Aorta (tissue), 5 donors: ENCODE data around the gene CLIC3. TPM values are rescaled to one million over a fixed set of nuclear protein-coding genes. Genes with fewer than 3 reads are reported as not detected.
"Not testable (repeated sequence)": the region's sequence is repeated elsewhere in the genome, so short reads cannot be mapped to it uniquely, and the experiment has no call there.

ENCODE experiments used
- ATAC-seq: fragments of 200-7000 bp; cut with Tn5 transposase; one replicate; pipeline ENCODE4 v1.9.1; 2022; ENCODE audit warnings: moderate library complexity; ENCODE audit not compliant: low FRiP score
- DNase-seq, 2 donors: peaks; one replicate each; pipeline ENCODE4 v3.0.0-alpha.2; 2020
- H3K27ac ChIP-seq, 2 donors: one replicate each; pipeline ENCODE4 v1.5.1; 2013; ENCODE audit warnings: low read length in 2 of 2, mild to moderate bottlenecking in 2 of 2, moderate library complexity in 2 of 2, control low read depth in 1 of 2, inconsistent platforms in 1 of 2, low read depth in 1 of 2
- H3K27me3 ChIP-seq, 2 donors: one replicate each; pipeline ENCODE4 v1.6.1; 2013; ENCODE audit warnings: control low read depth in 1 of 2, low read length in 1 of 2, mild to moderate bottlenecking in 1 of 2, moderate library complexity in 1 of 2; ENCODE audit not compliant: insufficient read depth in 2 of 2, control insufficient read depth in 1 of 2
- H3K36me3 ChIP-seq, 2 donors: one replicate each; pipeline ENCODE4 v1.6.1; 2013; ENCODE audit warnings: control low read depth in 1 of 2, low read length in 1 of 2, mild to moderate bottlenecking in 1 of 2; ENCODE audit not compliant: insufficient read depth in 2 of 2, control insufficient read depth in 1 of 2
- H3K4me1 ChIP-seq, 2 donors: one replicate each; pipeline ENCODE4 v1.6.1; 2013; ENCODE audit warnings: low read length in 2 of 2, control low read depth in 1 of 2, mild to moderate bottlenecking in 1 of 2, moderate library complexity in 1 of 2; ENCODE audit not compliant: insufficient read depth in 2 of 2, control insufficient read depth in 1 of 2
- H3K4me3 ChIP-seq, 2 donors: one replicate each; pipeline ENCODE4 v1.5.1; 2013; ENCODE audit warnings: low read length in 2 of 2, control low read depth in 1 of 2, mild to moderate bottlenecking in 1 of 2
- H3K9me3 ChIP-seq: one replicate; pipeline ENCODE4 v1.6.1; 2013; ENCODE audit warnings: mild to moderate bottlenecking, low read length; ENCODE audit not compliant: control insufficient read depth
- WGBS, 2 donors: extraction: QIAGEN DNeasy Blood & Tissue Kit; methylation state at CpG; one replicate each; pipeline ENCODE4 v1.1.7; 2013; 5-methylcytosine and 5-hydroxymethylcytosine counted together
- intact Hi-C, 2 donors: fragments of 100-400 bp; cut with DNase I; formaldehyde crosslinking; loops; one replicate each; pipeline versions ENCODE4 v1.14.2 to v1.15.0; 2022
- polyA plus RNA-seq, 2 donors: library from polyadenylated mRNA; stranded (reverse); fragments of 200-250 nt; gene quantifications; one replicate each; pipeline ENCODE4 v1.2.3, GENCODE V29; 2013
- total RNA-seq, 2 donors: library from RNA; stranded (reverse); fragmentation: NEBNext Ultra II Directional; extraction: Animal tissue kit (Norgen Biotek cat#: 25700); gene quantifications; one replicate each; pipeline ENCODE4 v1.2.1, GENCODE V29; 2021
- donor health status: healthy with polysubstance abuse.
- donor health status: Bipolar disorder and iron deficiency.
- donor health status: DM: no; HTN: no; CAD: no.
- donor health status: DM: no; HTN: no; CAD: no.
- donor health status: DM: yes; HTN: yes; CAD: no.

CLIC3 gene
- total and polyA plus RNA-seq, 4 donors = 1.6 to 7.0 (median 5.3) TPM

DNA sequence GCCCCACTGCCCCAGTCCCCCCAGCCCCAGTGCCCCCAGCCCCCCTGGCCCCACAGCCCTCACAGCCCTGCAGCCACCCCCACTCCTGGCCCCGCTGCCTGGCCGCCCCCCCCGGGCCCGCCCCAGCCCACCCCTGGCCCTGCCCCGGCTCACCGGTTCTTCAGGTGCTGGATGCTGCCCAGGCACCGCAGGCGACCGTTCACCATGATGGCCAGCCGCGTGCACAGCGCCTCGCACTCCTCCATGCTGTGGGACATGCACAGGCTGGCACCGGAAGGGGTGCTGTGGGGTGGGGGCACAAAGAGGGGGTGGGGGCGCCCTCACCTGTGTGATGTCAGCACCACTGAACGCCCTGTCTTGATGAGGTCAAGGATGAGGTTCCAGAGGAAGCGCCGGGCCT, 12.8 kb upstream of the CLIC3 start:
- Histone ChIP-seq H3K4me3 (no peak overlapping the region), H3K9me3 (no peaks in the 10 kb centered on the region), H3K4me1 (no peaks in the 10 kb centered on the region), H3K27me3 (no peaks in the 10 kb centered on the region), H3K27ac (no peak overlapping the region), H3K36me3 (no peaks in the 10 kb centered on the region)
- no peak for DNase-seq
- ATAC-seq = no peak
- intact Hi-C loops = no loop called here
- 91 to 92% methylated on average over 14 to 18 of the region's 18 CpGs for WGBS, 2 donors

DNA sequence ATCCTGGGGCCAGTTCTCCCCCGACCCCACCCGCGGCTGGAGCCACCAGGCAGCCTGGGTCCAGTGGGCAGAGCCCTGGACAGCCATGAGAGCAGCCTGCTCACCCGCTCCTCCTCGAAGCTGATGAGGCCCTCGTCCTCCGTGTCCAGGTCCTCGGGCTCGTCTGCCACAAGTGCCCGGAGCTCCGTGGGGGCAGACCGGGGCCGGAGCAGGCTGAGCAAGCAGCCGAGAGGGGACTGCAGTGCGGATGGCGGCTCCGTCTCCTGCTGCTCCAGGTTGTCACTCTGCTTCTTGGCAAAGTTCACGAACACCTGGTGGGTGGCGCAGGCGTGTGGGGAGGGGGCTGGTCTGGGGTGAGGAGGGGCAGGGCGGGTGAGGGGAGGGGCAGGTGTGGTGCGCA, 11.9 kb upstream of the CLIC3 start:
- Histone ChIP-seq H3K36me3 (no peaks in the 10 kb centered on the region), H3K27me3 (no peaks in the 10 kb centered on the region), H3K4me1 (no peaks in the 10 kb centered on the region), H3K27ac (no peak overlapping the region), H3K9me3 (no peaks in the 10 kb centered on the region), H3K4me3 (no peak overlapping the region)
- ATAC-seq = no peak
- intact Hi-C loops = no loop called here
- DNase-seq = no peak
- 82 to 86% methylated on average over 22 of the region's 22 CpGs for WGBS, 2 donors

DNA sequence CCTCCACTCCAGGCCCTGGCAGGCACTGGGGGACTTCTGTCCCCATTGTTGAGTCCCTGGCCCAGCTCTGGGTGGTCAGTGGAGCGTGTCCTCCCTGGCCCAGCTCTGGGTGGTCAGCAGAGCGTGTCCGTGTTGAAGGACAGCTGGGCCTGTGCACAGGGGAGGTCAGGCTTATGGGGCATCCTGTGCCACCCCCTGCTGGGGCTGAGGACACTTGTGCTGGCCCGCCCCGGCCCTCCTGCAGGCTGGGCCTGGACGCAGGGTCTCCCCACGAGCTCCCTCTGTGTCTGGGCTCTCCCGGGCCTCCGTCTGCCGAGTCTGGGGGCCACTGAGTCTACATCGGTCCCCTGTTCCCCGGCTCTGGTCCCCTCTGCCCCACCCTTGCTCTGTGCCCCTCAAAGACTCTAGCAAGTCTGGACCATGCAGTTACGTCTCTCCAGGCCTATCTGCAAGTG, 11.5 kb upstream of the CLIC3 start:
- no peak overlapping the region for H3K27ac ChIP-seq
- ATAC-seq (peak; percentile 20), DNase-seq (no peak)
- no peaks in the 10 kb centered on the region for H3K9me3 ChIP-seq
- H3K4me1 ChIP-seq = no peaks in the 10 kb centered on the region
- H3K36me3 ChIP-seq = no peaks in the 10 kb centered on the region
- no peak overlapping the region for H3K4me3 ChIP-seq
- no peaks in the 10 kb centered on the region for H3K27me3 ChIP-seq
- intact Hi-C loops = no loop called here
- 87 to 91% methylated on average over 13 of the region's 13 CpGs for WGBS, 2 donors

DNA sequence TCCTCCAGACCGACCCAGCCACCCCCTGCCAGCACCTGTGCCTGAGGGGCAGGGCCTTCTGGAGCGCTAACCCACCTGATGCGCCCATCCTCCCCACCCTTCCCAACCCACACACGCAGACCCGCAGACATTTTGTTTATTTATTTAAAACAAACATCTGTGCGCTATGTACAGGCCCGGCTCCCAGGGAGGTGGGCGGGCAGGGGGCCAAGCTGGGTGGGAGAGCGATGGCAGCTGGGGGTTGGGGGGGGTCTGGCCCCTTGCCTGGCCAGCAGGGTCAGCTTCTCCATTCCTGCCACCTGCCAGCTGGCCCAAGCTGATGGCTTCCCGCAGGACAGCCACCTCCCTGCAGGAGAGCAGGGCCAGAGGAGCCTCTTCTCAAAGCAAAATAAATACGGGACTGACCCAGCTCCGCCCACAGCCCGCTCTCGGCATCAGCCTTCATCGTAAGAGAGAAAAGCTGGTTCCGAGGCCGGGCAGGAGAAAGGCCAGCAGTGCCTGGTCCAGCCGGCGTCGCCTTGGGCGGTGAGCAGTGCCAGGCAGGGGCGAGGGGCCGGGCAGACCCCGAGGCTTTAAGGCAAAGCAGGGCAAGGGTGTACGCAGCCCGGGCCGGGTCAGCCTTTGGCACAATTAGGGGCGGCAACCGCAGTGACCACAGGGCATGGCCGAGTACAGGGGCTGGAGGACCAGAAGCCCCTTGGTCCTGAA, 10.9 kb upstream of the CLIC3 start:
- Histone ChIP-seq H3K4me3 (no peak overlapping the region), H3K36me3 (no peaks in the 10 kb centered on the region), H3K9me3 (no peaks in the 10 kb centered on the region), H3K27ac (no peak overlapping the region), H3K27me3 (no peaks in the 10 kb centered on the region), H3K4me1 (no peaks in the 10 kb centered on the region)
- intact Hi-C loops = no loop called here
- WGBS, 2 donors = 65 to 67% methylated on average over 29 to 30 of the region's 30 CpGs
- ATAC-seq (no peak), DNase-seq (no peak)

DNA sequence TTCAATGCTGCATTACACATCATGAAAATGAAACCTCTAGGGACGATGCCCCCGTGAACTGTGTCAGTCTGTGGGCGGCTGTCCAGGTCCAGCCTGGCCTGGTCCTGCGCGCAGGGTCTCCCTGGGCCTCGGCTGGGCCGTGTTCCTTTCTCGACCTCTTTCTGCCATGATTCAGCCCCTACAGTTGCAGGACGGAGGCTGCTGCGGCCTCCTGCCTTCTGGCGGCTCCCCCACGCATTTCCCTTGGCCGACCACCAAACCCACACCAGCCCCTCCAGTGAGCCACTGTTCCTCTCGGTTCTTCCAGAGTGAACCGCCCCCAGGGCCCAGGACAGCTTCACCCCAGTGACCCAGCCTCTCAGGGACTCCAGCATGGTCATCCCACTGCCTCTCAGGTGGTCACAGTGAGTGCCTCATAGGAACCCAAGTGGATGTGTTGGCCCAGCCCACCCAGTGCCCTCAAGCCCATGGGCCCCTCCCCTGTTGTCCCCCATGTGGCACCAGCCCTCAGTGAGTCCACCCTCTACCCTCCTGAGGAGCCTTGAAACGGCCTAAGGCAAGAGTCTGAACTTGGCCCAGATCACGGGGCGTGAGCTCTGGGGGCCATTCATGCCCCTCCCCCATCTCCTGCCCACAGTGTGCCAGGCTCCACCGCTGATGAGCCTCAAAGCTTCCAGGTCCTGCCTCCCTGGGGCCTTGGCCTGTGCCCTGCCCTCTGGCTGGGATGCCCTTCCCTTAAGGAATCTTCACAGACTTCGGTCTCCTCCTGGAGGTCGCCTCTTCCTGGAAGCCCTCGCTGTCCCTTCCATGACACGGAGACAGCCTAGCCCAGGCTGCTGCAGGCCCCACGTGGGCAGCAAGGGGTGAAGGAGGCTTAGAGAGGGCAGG, 10.0 kb upstream of the CLIC3 start:
- no peaks in the 10 kb centered on the region for H3K4me1 ChIP-seq

DNA sequence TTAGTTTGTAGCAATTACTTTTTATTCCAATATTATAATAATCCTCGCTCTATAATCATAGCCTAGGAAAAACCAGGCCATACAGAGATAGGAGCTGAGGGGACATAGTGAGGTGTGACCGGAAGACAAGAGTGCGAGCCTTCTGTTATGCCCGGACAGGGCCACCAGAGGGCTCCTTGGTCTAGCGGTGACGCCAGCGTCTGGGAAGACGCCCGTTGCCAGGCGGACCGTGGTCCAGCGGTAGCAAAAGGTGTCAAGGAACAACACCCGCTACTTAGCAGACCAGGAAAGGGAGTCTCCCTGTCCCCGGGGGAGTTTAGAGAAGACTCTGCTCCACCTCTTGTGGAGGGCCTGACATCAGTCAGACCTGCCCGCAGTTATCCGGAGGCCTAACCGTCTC, 7.9 kb upstream of the CLIC3 start:
- WGBS, 2 donors = 40 to 42% methylated on average over 17 of the region's 17 CpGs
- ATAC-seq, H3K4me3 ChIP-seq, DNase-seq, intact Hi-C loops, H3K9me3 ChIP-seq, H3K27ac ChIP-seq, H3K27me3 ChIP-seq, H3K36me3 ChIP-seq, H3K4me1 ChIP-seq: not testable (repeated sequence)

More for the DNA sequence above, 10.0 kb upstream of the CLIC3 start:
- no peak overlapping the region for H3K27ac ChIP-seq
- WGBS, 2 donors = 79 to 84% methylated on average over 24 of the region's 24 CpGs
- no peaks in the 10 kb centered on the region for H3K9me3 ChIP-seq
- DNase-seq = no peak
- H3K36me3 ChIP-seq = no peaks in the 10 kb centered on the region
- intact Hi-C loops = no loop called here
- H3K4me3 ChIP-seq = no peak overlapping the region
- H3K27me3 ChIP-seq = no peaks in the 10 kb centered on the region
- ATAC-seq = no peak

DNA sequence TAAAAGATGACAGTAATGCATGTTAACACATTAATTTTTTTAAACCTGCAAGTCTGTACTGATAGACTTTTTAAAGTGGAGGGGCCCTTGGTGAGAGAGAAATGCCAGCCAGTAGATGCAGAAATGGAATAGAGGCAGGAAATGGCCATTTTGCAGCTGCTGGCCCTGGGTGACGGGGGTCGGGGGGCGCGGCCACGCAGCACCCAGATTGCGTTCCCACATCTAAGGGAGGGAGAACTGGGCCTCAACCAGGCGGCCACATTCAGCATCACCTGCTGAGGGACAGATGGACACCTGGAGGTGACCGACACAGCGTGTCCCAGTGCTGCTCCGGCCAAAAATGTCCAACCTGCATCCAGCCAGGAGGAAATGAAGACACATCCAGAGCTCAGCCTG, 6.3 kb upstream of the CLIC3 start:
- Histone ChIP-seq H3K36me3 (no peaks in the 10 kb centered on the region), H3K9me3 (no peaks in the 10 kb centered on the region), H3K27me3 (no peaks in the 10 kb centered on the region), H3K4me3 (no peak overlapping the region), H3K4me1 (no peaks in the 10 kb centered on the region), H3K27ac (no peak overlapping the region)
- no peak for ATAC-seq
- 83 to 89% methylated on average over 10 of the region's 10 CpGs for WGBS, 2 donors
- intact Hi-C loops = no loop called here
- no peak for DNase-seq

DNA sequence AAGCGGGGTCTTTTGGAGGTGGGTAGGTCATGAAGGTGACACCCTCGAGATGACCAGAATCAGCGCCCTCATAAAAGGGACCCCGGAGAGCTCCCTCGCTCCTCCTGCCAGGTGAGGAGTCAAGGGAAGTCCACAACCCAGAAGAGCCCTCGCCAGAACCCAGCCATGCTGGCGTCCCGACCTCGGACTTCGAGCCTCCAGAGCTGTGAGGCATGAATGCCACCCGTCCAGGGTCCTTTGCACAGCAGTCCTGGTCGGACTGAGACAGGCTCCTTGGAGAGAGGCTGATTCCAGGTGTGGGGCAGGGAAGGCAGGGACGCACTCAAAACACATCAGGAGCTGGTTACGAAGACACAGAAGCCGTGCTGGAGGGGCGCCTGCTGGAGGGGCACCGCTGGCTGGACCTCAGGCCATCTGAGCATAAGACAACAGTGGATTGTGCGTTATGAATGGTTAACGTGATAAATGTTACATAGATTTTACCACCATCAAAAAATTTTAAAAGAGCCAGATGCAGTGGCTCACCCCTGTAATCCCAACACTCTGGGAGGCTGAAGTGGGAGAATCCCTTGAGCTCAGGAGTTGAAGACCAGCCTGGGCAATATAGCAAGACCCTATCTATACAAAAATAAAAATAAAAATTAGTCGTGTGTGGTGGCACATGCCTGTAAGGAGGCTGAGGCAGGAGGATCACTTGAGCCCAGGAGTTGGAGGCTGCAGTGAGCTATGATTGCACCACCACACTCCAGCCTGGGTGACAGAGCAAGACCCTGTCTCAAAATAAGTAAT, 5.7 kb upstream of the CLIC3 start:
- no peak for ATAC-seq

More for the DNA sequence above, 5.7 kb upstream of the CLIC3 start:
- no peaks in the 10 kb centered on the region for H3K36me3 ChIP-seq
- H3K27me3 ChIP-seq = no peaks in the 10 kb centered on the region
- H3K4me3 ChIP-seq = no peak overlapping the region
- H3K27ac ChIP-seq = no peak overlapping the region
- H3K4me1 ChIP-seq = no peaks in the 10 kb centered on the region
- intact Hi-C loops = no loop called here
- WGBS, 2 donors = 84 to 87% methylated on average over 20 of the region's 20 CpGs
- no peaks in the 10 kb centered on the region for H3K9me3 ChIP-seq
- no peak for DNase-seq
